ENCODE measurements around the gene PPP1R3F.

The PPP1R3F gene

GRCh38 chrX:49251325-49251724, 18.3 kb upstream of the PPP1R3F start:
- DNase-seq (ENCODE audit: low read depth in 1 of 2, low spot score in 1 of 2), result no peak
- TF ChIP-seq JUND (IDR thresholded peaks at IDR 0.05; ENCODE audit: low read depth), result no peak
- in situ Hi-C loops (cut with HindIII; ENCODE audit: low pct_unique_long_range_greater_than_20kb, low sequenced_read_pairs), result no loop called here

GRCh38 chrX:49254639-49255038, 15.0 kb upstream of the PPP1R3F start:
- no peak for TF ChIP-seq JUND (IDR thresholded peaks at IDR 0.05; ENCODE audit: low read depth)
- DNase-seq (ENCODE audit: low read depth in 1 of 2, low spot score in 1 of 2), result no peak
- in situ Hi-C loops (cut with HindIII; ENCODE audit: low pct_unique_long_range_greater_than_20kb, low sequenced_read_pairs), result no loop called here

- DNase-seq (ENCODE audit: low read depth in 1 of 2, low spot score in 1 of 2), result no peak
- TF ChIP-seq JUND (IDR thresholded peaks at IDR 0.05; ENCODE audit: low read depth), result no peak
- in situ Hi-C loops (cut with HindIII; ENCODE audit: low pct_unique_long_range_greater_than_20kb, low sequenced_read_pairs), result no loop called here
Observed at GRCh38 chrX:49256268-49256995, 13.2 kb upstream of the PPP1R3F start.

GRCh38 chrX:49257074-49257790, 12.4 kb upstream of the PPP1R3F start:
- TF ChIP-seq JUND (IDR thresholded peaks at IDR 0.05; ENCODE audit: low read depth), result no peak
- no peak for DNase-seq (ENCODE audit: low read depth in 1 of 2, low spot score in 1 of 2)
- in situ Hi-C loops (cut with HindIII; ENCODE audit: low pct_unique_long_range_greater_than_20kb, low sequenced_read_pairs), result no loop called here

GRCh38 chrX:49257846-49258748, 11.5 kb upstream of the PPP1R3F start:
- DNase-seq (ENCODE audit: low read depth in 1 of 2, low spot score in 1 of 2), result no peak
- no peak for TF ChIP-seq JUND (IDR thresholded peaks at IDR 0.05; ENCODE audit: low read depth)
- in situ Hi-C loops (cut with HindIII; ENCODE audit: low pct_unique_long_range_greater_than_20kb, low sequenced_read_pairs), result no loop called here

GRCh38 chrX:49258749-49259124, 10.9 kb upstream of the PPP1R3F start:
- TF ChIP-seq JUND (IDR thresholded peaks at IDR 0.05; ENCODE audit: low read depth), result no peak
- in situ Hi-C loops (cut with HindIII; ENCODE audit: low pct_unique_long_range_greater_than_20kb, low sequenced_read_pairs), result no loop called here
- DNase-seq (ENCODE audit: low read depth in 1 of 2, low spot score in 1 of 2), result no peak

GRCh38 chrX:49260221-49260985, 9.2 kb upstream of the PPP1R3F start:
- in situ Hi-C loops (cut with HindIII; ENCODE audit: low pct_unique_long_range_greater_than_20kb, low sequenced_read_pairs), result no loop called here
- no peak for TF ChIP-seq JUND (IDR thresholded peaks at IDR 0.05; ENCODE audit: low read depth)
- DNase-seq (ENCODE audit: low read depth in 1 of 2, low spot score in 1 of 2), result no peak

- no peak for DNase-seq (ENCODE audit: low read depth in 1 of 2, low spot score in 1 of 2)
- in situ Hi-C loops (cut with HindIII; ENCODE audit: low pct_unique_long_range_greater_than_20kb, low sequenced_read_pairs), result no loop called here
- no peak for TF ChIP-seq JUND (IDR thresholded peaks at IDR 0.05; ENCODE audit: low read depth)
Observed at GRCh38 chrX:49262603-49263002, 7.0 kb upstream of the PPP1R3F start.

GRCh38 chrX:49263631-49264030, 6.0 kb upstream of the PPP1R3F start:
- DNase-seq (ENCODE audit: low read depth in 1 of 2, low spot score in 1 of 2), result no peak
- in situ Hi-C loops (cut with HindIII; ENCODE audit: low pct_unique_long_range_greater_than_20kb, low sequenced_read_pairs), result no loop called here

GRCh38 chrX:49264460-49264859, 5.1 kb upstream of the PPP1R3F start, which contains the start of gene FOXP3:
TSS of gene FOXP3 (minus strand) at chrX:49264710. CDS start at chrX:49258505, 6,205 bp downstream.
- no peak for DNase-seq (ENCODE audit: low read depth in 1 of 2, low spot score in 1 of 2)
- TF ChIP-seq JUND (IDR thresholded peaks at IDR 0.05; ENCODE audit: low read depth), result no peak
- in situ Hi-C loops (cut with HindIII; ENCODE audit: low pct_unique_long_range_greater_than_20kb, low sequenced_read_pairs), result no loop called here

More at GRCh38 chrX:49263631-49264030, 6.0 kb upstream of the PPP1R3F start:
- no peak for TF ChIP-seq JUND (IDR thresholded peaks at IDR 0.05; ENCODE audit: low read depth)

- DNase-seq (ENCODE audit: low read depth in 1 of 2, low spot score in 1 of 2), result no peak
- TF ChIP-seq JUND (IDR thresholded peaks at IDR 0.05; ENCODE audit: low read depth), result no peak
- in situ Hi-C loops (cut with HindIII; ENCODE audit: low pct_unique_long_range_greater_than_20kb, low sequenced_read_pairs), result no loop called here
Observed at GRCh38 chrX:49266523-49267445, 2.8 kb upstream of the PPP1R3F start.

Measured in T47D (cell line).